SU-DHL-6 (cell line): ENCODE measurements around the gene MYZAP.

ENCODE experiments used
- H2AFZ ChIP-seq: fragments of 200-600 bp; sonication (generic); 2 replicates; pipeline ENCODE4 v1.6.1; 2014; ENCODE audit warnings: low read depth, mild to moderate bottlenecking, moderate library complexity, mixed read lengths, antibody characterized with exemption, low read length; ENCODE audit not compliant: severe bottlenecking
- H3F3A ChIP-seq: fragments of 200-600 bp; shearing (Covaris generic); 2 replicates; pipeline ENCODE4 v1.6.0; 2016; ENCODE audit warnings: antibody characterized with exemption, mild to moderate bottlenecking; ENCODE audit not compliant: insufficient read depth
- H3K27ac ChIP-seq: fragments of 200-600 bp; sonication (generic); 2 replicates; pipeline ENCODE4 v1.5.1; 2016; ENCODE audit warnings: low read depth, mild to moderate bottlenecking, low read length, moderate library complexity, mixed read lengths
- H3K27me3 ChIP-seq: fragments of 200-600 bp; sonication (generic), shearing (Covaris generic); 2 replicates; pipeline ENCODE4 v1.6.0; 2014; ENCODE audit warnings: mild to moderate bottlenecking, low read length
- H3K36me3 ChIP-seq: fragments of 200-600 bp; sonication (generic); 2 replicates; pipeline ENCODE4 v1.6.1; 2014; ENCODE audit warnings: mild to moderate bottlenecking, low read length, mixed read lengths
- H3K4me2 ChIP-seq: fragments of 300-600, 200-600 bp; shearing (Covaris generic), sonication (generic); 2 replicates; pipeline ENCODE4 v1.6.0; 2014; ENCODE audit warnings: low read length, low read depth, mild to moderate bottlenecking; ENCODE audit not compliant: poor library complexity, severe bottlenecking
- H3K4me3 ChIP-seq: fragments of 200-600 bp; sonication (generic); 2 replicates; pipeline ENCODE4 v1.5.1; 2014; ENCODE audit warnings: antibody characterized with exemption, low read length, mild to moderate bottlenecking, mixed read lengths; ENCODE audit not compliant: insufficient read depth, poor library complexity, severe bottlenecking
- H3K79me2 ChIP-seq: fragments of 200-600 bp; sonication (generic); 2 replicates; pipeline ENCODE4 v1.6.1; 2014; ENCODE audit warnings: mild to moderate bottlenecking, low read length, moderate library complexity; ENCODE audit not compliant: insufficient read depth
- H3K9ac ChIP-seq: fragments of 200-600 bp; sonication (generic); 2 replicates; pipeline ENCODE4 v1.7.0; 2014; ENCODE audit warnings: mild to moderate bottlenecking, low read length
- H3K9me2 ChIP-seq: fragments of 200-600 bp; sonication (generic); replicated peaks from 2 replicates; pipeline ENCODE4 v1.6.1; 2014; ENCODE audit warnings: low read length; ENCODE audit not compliant: insufficient read depth
- H3K9me3 ChIP-seq: fragments of 200-600 bp; sonication (generic); 2 replicates; pipeline ENCODE4 v1.6.1; 2014; ENCODE audit warnings: low read length, mixed read lengths; ENCODE audit not compliant: insufficient read depth
- H4K20me1 ChIP-seq: fragments of 200-600 bp; sonication (generic); 2 replicates; pipeline ENCODE4 v1.6.1; 2014; ENCODE audit warnings: low read depth, mild to moderate bottlenecking, antibody characterized with exemption, low read length, moderate library complexity, mixed read lengths
- CTCF ChIP-seq: fragments of 200-600 bp; sonication (generic); IDR thresholded peaks from one replicate; pipeline ENCODE4 v1.5.1; 2017; ENCODE audit warnings: antibody characterized with exemption, mild to moderate bottlenecking, low read length, moderate library complexity; ENCODE audit not compliant: insufficient read depth, poor library complexity, severe bottlenecking
- EZH2phosphoT487 ChIP-seq: fragments of 200-600 bp; sonication (generic), shearing (Covaris generic); conservative IDR thresholded peaks from 2 replicates; pipeline ENCODE4 v1.6.1; 2018; ENCODE audit warnings: mild to moderate bottlenecking, antibody characterized with exemption, low read length, moderate library complexity, mixed read lengths

The MYZAP gene

GRCh38 chr15:57647791-57648130, 56.1 kb downstream of the MYZAP start:
- TF ChIP-seq CTCF (no peak), EZH2phosphoT487 (no peak)
- H3K79me2 ChIP-seq, result no peaks in the 10 kb centered on the region
- no peaks in the 10 kb centered on the region for H3K9me2 ChIP-seq
- no peaks in the 10 kb centered on the region for H3K27me3 ChIP-seq
- H3K27ac ChIP-seq, result no peak overlapping the region
- no peaks in the 10 kb centered on the region for H3F3A ChIP-seq
- no peak overlapping the region for H3K4me2 ChIP-seq
- H3K9ac ChIP-seq, result no peak overlapping the region
- H3K36me3 ChIP-seq, result no peaks in the 10 kb centered on the region
- no peak overlapping the region for H3K4me3 ChIP-seq
- no peaks in the 10 kb centered on the region for H4K20me1 ChIP-seq
- no peak overlapping the region for H2AFZ ChIP-seq
- H3K9me3 ChIP-seq, result no peaks in the 10 kb centered on the region

- Histone ChIP-seq H3K79me2 (no peaks in the 10 kb centered on the region), H2AFZ (no peak overlapping the region), H3K9me2 (no peaks in the 10 kb centered on the region), H3K36me3 (no peaks in the 10 kb centered on the region), H3K9me3 (no peaks in the 10 kb centered on the region), H3K27ac (no peak overlapping the region), H3K4me2 (no peak overlapping the region), H3K4me3 (no peak overlapping the region), H3K27me3 (no peaks in the 10 kb centered on the region), H3K9ac (no peak overlapping the region), H4K20me1 (no peaks in the 10 kb centered on the region), H3F3A (no peaks in the 10 kb centered on the region)
- TF ChIP-seq CTCF, result no peak
- no peak for TF ChIP-seq EZH2phosphoT487
Measured at GRCh38 chr15:57649138-57649537, 57.4 kb downstream of the MYZAP start.

- no peaks in the 10 kb centered on the region for H3F3A ChIP-seq
- H3K4me2 ChIP-seq, result no peak overlapping the region
- no peaks in the 10 kb centered on the region for H3K27me3 ChIP-seq
- H3K4me3 ChIP-seq, result no peak overlapping the region
- no peak for TF ChIP-seq CTCF
- no peak for TF ChIP-seq EZH2phosphoT487
- no peaks in the 10 kb centered on the region for H3K9me3 ChIP-seq
- no peak overlapping the region for H2AFZ ChIP-seq
- H4K20me1 ChIP-seq, result no peaks in the 10 kb centered on the region
- H3K9ac ChIP-seq, result no peak overlapping the region
- no peaks in the 10 kb centered on the region for H3K79me2 ChIP-seq
- no peak overlapping the region for H3K27ac ChIP-seq
- no peaks in the 10 kb centered on the region for H3K9me2 ChIP-seq
- no peaks in the 10 kb centered on the region for H3K36me3 ChIP-seq
Measured at GRCh38 chr15:57651445-57651844, 59.7 kb downstream of the MYZAP start.

GRCh38 chr15:57652481-57652880, 60.8 kb downstream of the MYZAP start:
- Histone ChIP-seq H4K20me1 (no peaks in the 10 kb centered on the region), H3K9me2 (no peaks in the 10 kb centered on the region), H3K9ac (no peak overlapping the region), H3K79me2 (no peaks in the 10 kb centered on the region), H3K4me2 (no peak overlapping the region), H3K36me3 (no peaks in the 10 kb centered on the region), H3F3A (no peaks in the 10 kb centered on the region), H3K27me3 (no peaks in the 10 kb centered on the region), H3K9me3 (no peaks in the 10 kb centered on the region), H2AFZ (no peak overlapping the region), H3K27ac (no peak overlapping the region), H3K4me3 (no peak overlapping the region)
- TF ChIP-seq CTCF (no peak), EZH2phosphoT487 (no peak)
